Liver (tissue), 9 donors: ENCODE results near the gene NEK6. TPM values are rescaled to one million over a fixed set of nuclear protein-coding genes. Genes with fewer than 3 reads are reported as not detected.

Experiments
- DNase-seq: peaks from one replicate; pipeline ENCODE4 v3.0.0-alpha.2; 2017; ENCODE audit warnings: low spot score
- H3K27ac ChIP-seq, 2 donors: one replicate each; pipeline ENCODE4 v1.7.0; 2013; ENCODE audit warnings: inconsistent platforms in 2 of 2, low read length in 2 of 2, control low read depth in 1 of 2, low read depth in 1 of 2, mild to moderate bottlenecking in 1 of 2
- H3K27me3 ChIP-seq, 4 donors: one replicate each; pipeline versions ENCODE4 v1.6.1 to v1.7.0; 2013; ENCODE audit warnings: low read length in 3 of 4, inconsistent platforms in 1 of 4, mild to moderate bottlenecking in 1 of 4, moderate library complexity in 1 of 4; ENCODE audit not compliant: control insufficient read depth in 4 of 4, insufficient read depth in 4 of 4
- H3K36me3 ChIP-seq, 4 donors: one replicate each; pipeline versions ENCODE4 v1.6.1 to v1.7.0; 2013; ENCODE audit warnings: low read length in 3 of 4, mild to moderate bottlenecking in 3 of 4, low read depth in 1 of 4, moderate library complexity in 1 of 4; ENCODE audit not compliant: control insufficient read depth in 4 of 4, insufficient read depth in 3 of 4
- H3K4me1 ChIP-seq, 4 donors: one replicate each; pipeline versions ENCODE4 v1.6.1 to v1.7.0; 2013; ENCODE audit warnings: low read length in 3 of 4, mild to moderate bottlenecking in 3 of 4, moderate library complexity in 1 of 4; ENCODE audit not compliant: control insufficient read depth in 4 of 4, insufficient read depth in 4 of 4
- H3K4me3 ChIP-seq, 3 donors: one replicate each; pipeline versions ENCODE4 v1.6.1 to v1.7.0; 2013; ENCODE audit warnings: low read length in 3 of 3, control low read depth in 1 of 3, low read depth in 1 of 3, mild to moderate bottlenecking in 1 of 3
- H3K9ac ChIP-seq, 2 donors: one replicate each; pipeline ENCODE4 v1.7.0; 2013; ENCODE audit warnings: low read length in 2 of 2, mild to moderate bottlenecking in 2 of 2, moderate library complexity in 2 of 2, control low read depth in 1 of 2, low read depth in 1 of 2
- H3K9me3 ChIP-seq, 4 donors: one replicate each; pipeline versions ENCODE4 v1.6.1 to v1.7.0; 2013; ENCODE audit warnings: low read length in 3 of 4; ENCODE audit not compliant: control insufficient read depth in 4 of 4
- FOXA1 ChIP-seq: IDR thresholded peaks from 2 replicates; pipeline ENCODE4 v1.6.1; 2016; ENCODE audit warnings: antibody characterized with exemption
- FOXA2 ChIP-seq: IDR thresholded peaks from 2 replicates; pipeline ENCODE4 v1.6.1; 2016; ENCODE audit warnings: antibody characterized with exemption
- GABPA ChIP-seq, 2 donors: IDR thresholded peaks in 1 of 2; conservative IDR thresholded peaks in 1 of 2; 2 replicates each; pipeline ENCODE4 v1.6.1; 2016; ENCODE audit warnings: antibody characterized with exemption in 2 of 2, mild to moderate bottlenecking in 1 of 2, moderate library complexity in 1 of 2
- HNF4A ChIP-seq, 2 donors: conservative IDR thresholded peaks; 2 replicates each; pipeline ENCODE4 v1.6.1; 2016; ENCODE audit warnings: antibody characterized with exemption in 2 of 2, mild to moderate bottlenecking in 2 of 2
- HNF4G ChIP-seq: IDR thresholded peaks from 2 replicates; pipeline ENCODE4 v1.6.1; 2016; ENCODE audit warnings: antibody characterized with exemption
- JUND ChIP-seq, 2 donors: IDR thresholded peaks; 2 replicates each; pipeline ENCODE4 v1.6.1; 2016; ENCODE audit warnings: antibody characterized with exemption in 2 of 2
- NR2F2 ChIP-seq: IDR thresholded peaks from 2 replicates; pipeline ENCODE4 v1.6.1; 2016; ENCODE audit warnings: antibody characterized with exemption
- RAD21 ChIP-seq, 2 donors: IDR thresholded peaks; 2 replicates each; pipeline ENCODE4 v1.6.1; 2016; ENCODE audit warnings: antibody characterized with exemption in 2 of 2, mild to moderate bottlenecking in 2 of 2
- RXRA ChIP-seq, 2 donors: IDR thresholded peaks; 2 replicates each; pipeline ENCODE4 v1.6.1; 2017 to 2018; ENCODE audit warnings: antibody characterized with exemption in 2 of 2, mild to moderate bottlenecking in 1 of 2
- SP1 ChIP-seq: IDR thresholded peaks from 2 replicates; pipeline ENCODE4 v1.6.1; 2018; ENCODE audit warnings: antibody characterized with exemption, mild to moderate bottlenecking
- WGBS: extraction: QIAGEN DNeasy Blood & Tissue Kit; methylation state at CpG from one replicate; pipeline ENCODE4 v1.1.7; 2013; 5-methylcytosine and 5-hydroxymethylcytosine counted together
- polyA plus RNA-seq, 2 donors: library from polyadenylated mRNA; stranded (reverse) in 1 of 2; unstranded in 1 of 2; fragments of 200-250 nt in 1 of 2; fragments of >200 nt in 1 of 2; fragmentation: Nextera tagmentation in 1 of 2; extraction: Ambion mirVana in 1 of 2; gene quantifications; one replicate each; pipeline versions ENCODE4 v1.2.1 to v1.2.3, GENCODE V29; 2013 to 2015
- total RNA-seq, 2 donors: library from RNA; depleted of rRNA; stranded (reverse); fragments of >200 nt; gene quantifications; one replicate each; pipeline ENCODE4 v1.2.3, GENCODE V29; 2014
- TF ChIP-seq, protein P1 (sequence below): IDR thresholded peaks from 2 replicates; pipeline ENCODE4 v1.6.1; 2016; ENCODE audit warnings: antibody characterized with exemption
- TF ChIP-seq, protein P2 (sequence below): IDR thresholded peaks from 2 replicates; pipeline ENCODE4 v1.6.1; 2016; ENCODE audit warnings: antibody characterized with exemption, mild to moderate bottlenecking
- TF ChIP-seq, protein P3 (sequence below): IDR thresholded peaks from 2 replicates; pipeline ENCODE4 v1.6.1; 2016; ENCODE audit warnings: antibody characterized with exemption
- donor health status: healthy.
- donor health status: healthy.
- donor health status: healthy.
- donor health status: healthy.
- donor health status: healthy.

NEK6 gene
- total and polyA plus RNA-seq, 4 donors: 32.5 to 49.7 (median 42.5) TPM

DNA sequence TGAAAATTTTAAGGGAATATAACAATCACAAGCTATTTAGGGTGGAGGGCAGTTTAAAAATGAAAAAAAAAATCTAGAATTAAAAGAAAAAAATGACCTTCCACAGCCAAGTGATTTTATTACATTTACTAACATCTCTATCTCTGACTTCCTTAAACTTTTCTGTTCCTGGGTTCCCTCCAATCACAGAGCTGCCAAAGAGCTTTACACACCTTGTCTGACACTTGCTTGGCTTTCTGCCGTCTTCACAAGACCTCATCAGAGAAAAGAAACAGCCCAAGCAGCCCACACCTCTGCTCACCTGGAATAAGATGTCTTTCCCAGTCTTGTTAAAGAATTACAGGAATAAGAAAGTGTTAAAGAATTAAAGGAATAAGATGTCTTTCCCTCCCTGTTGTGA is 118.6 kb downstream of the NEK6 start:
- DNase-seq: no peak
- no peak overlapping the region for H3K27ac ChIP-seq
- H3K9me3 ChIP-seq: no peaks in the 10 kb centered on the region
- 79% methylated on average over 1 of the region's 1 CpG for WGBS
- H3K4me3 ChIP-seq: no peak overlapping the region
- TF ChIP-seq HNF4A (conservative IDR thresholded peaks at IDR 0.05) (no peak), RAD21 (IDR thresholded peaks at IDR 0.05) (no peak), NR2F2 (no peak), FOXA1 (no peak), SP1 (no peak), JUND (IDR thresholded peaks at IDR 0.05) (no peak), HNF4G (no peak), FOXA2 (no peak), RXRA (IDR thresholded peaks at IDR 0.05) (no peak)
- TF ChIP-seq, protein P1, sequence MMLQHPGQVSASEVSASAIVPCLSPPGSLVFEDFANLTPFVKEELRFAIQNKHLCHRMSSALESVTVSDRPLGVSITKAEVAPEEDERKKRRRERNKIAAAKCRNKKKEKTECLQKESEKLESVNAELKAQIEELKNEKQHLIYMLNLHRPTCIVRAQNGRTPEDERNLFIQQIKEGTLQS: no peak
- TF ChIP-seq, protein P2, sequence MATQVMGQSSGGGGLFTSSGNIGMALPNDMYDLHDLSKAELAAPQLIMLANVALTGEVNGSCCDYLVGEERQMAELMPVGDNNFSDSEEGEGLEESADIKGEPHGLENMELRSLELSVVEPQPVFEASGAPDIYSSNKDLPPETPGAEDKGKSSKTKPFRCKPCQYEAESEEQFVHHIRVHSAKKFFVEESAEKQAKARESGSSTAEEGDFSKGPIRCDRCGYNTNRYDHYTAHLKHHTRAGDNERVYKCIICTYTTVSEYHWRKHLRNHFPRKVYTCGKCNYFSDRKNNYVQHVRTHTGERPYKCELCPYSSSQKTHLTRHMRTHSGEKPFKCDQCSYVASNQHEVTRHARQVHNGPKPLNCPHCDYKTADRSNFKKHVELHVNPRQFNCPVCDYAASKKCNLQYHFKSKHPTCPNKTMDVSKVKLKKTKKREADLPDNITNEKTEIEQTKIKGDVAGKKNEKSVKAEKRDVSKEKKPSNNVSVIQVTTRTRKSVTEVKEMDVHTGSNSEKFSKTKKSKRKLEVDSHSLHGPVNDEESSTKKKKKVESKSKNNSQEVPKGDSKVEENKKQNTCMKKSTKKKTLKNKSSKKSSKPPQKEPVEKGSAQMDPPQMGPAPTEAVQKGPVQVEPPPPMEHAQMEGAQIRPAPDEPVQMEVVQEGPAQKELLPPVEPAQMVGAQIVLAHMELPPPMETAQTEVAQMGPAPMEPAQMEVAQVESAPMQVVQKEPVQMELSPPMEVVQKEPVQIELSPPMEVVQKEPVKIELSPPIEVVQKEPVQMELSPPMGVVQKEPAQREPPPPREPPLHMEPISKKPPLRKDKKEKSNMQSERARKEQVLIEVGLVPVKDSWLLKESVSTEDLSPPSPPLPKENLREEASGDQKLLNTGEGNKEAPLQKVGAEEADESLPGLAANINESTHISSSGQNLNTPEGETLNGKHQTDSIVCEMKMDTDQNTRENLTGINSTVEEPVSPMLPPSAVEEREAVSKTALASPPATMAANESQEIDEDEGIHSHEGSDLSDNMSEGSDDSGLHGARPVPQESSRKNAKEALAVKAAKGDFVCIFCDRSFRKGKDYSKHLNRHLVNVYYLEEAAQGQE: no peak
- H3K9ac ChIP-seq: no peak overlapping the region
- H3K27me3 ChIP-seq: no peaks in the 10 kb centered on the region
- peaks cover 0 to 3% (median 0%) of the 10 kb centered on the region in 4 donors for H3K36me3 ChIP-seq
- H3K4me1 ChIP-seq: peaks cover 5 to 17% (median 14%) of the 10 kb centered on the region in 4 donors

DNA sequence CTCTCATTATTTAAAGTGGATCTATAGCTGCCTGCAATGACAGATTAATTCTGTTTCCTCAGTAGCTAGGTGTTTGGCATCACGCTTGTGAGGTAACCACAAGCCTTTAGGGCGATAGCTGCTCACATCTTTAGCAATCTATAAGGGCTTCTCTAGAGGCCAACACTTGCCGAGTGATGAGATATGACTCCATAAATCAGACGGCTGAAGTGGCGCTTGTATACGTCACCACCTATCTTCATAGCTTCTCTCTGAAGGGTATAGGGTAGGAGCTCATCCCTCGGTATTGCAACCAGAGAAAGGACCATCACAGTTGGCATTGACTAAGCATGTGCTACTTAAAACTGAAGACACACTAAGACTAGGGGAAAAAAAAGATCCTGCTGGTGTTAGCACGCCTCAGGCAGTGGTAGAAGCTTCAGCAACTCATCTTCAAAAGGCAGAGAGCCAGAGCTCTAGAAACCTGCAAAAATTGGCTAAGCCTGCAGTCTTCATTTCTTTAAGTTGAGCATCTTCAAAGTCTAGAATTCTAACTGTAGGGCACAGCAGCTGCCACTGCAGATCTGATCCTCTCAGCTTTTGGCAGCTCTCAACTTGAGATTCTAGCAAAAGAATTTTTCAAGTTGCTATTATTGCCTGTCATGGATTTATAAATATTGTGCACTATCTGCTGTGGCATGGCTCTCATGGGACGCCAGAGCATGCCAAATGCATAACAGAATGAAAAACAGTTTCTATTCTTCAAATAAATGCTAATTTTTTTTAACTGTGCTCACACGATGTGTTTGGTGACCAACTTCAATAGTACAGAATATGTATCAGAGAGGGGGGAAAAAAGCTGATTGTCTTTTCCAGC is 120.0 kb downstream of the NEK6 start:
- H3K4me1 ChIP-seq: peaks cover 3 to 20% (median 15%) of the 10 kb centered on the region in 4 donors
- H3K27me3 ChIP-seq: no peaks in the 10 kb centered on the region
- no peak overlapping the region for H3K4me3 ChIP-seq
- H3K27ac ChIP-seq: no peak overlapping the region
- 87% methylated on average over 10 of the region's 10 CpGs for WGBS
- peaks cover 0 to 3% (median 0%) of the 10 kb centered on the region in 4 donors for H3K36me3 ChIP-seq
- DNase-seq: no peak
- TF ChIP-seq RXRA (IDR thresholded peaks at IDR 0.05) (no peak), GABPA (IDR thresholded peaks at IDR 0.05 in 1 of 2, conservative IDR thresholded peaks at IDR 0.05 in 1 of 2) (no peak)
- TF ChIP-seq, protein P3, sequence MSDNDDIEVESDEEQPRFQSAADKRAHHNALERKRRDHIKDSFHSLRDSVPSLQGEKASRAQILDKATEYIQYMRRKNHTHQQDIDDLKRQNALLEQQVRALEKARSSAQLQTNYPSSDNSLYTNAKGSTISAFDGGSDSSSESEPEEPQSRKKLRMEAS: no peak
- no peaks in the 10 kb centered on the region for H3K9me3 ChIP-seq
- no peak overlapping the region for H3K9ac ChIP-seq
